Measurements from ENCODE around the gene KRT77. TPM values are rescaled to one million over a fixed set of nuclear protein-coding genes. Genes with fewer than 3 reads are reported as not detected.

Gene KRT77
- total RNA-seq, 1 donor from 2014 or later: not detected

GRCh38 chr12:52689936-52690335 lies 13.4 kb downstream of the KRT77 start:
- Histone ChIP-seq H3K4me3 (no peak overlapping the region), H3K9me3 (no peaks in the 10 kb centered on the region), H3K27me3 (peaks cover 38% of the 10 kb centered on the region), H3K4me1 (peaks cover 8% of the 10 kb centered on the region), H3K27ac (no peak overlapping the region), H3K36me3 (no peaks in the 10 kb centered on the region)
- no peak for ATAC-seq
- intact Hi-C loops (cut with DNase I): no loop called here
- no peak for DNase-seq
- TF ChIP-seq CTCF (IDR thresholded peaks at IDR 0.05): no peak

GRCh38 chr12:52689239-52689638 lies 14.1 kb downstream of the KRT77 start:
- no peak for DNase-seq
- Histone ChIP-seq H3K4me1 (peaks cover 8% of the 10 kb centered on the region), H3K27me3 (peaks cover 36% of the 10 kb centered on the region), H3K36me3 (no peaks in the 10 kb centered on the region), H3K4me3 (no peak overlapping the region), H3K27ac (no peak overlapping the region), H3K9me3 (no peaks in the 10 kb centered on the region)
- no peak for TF ChIP-seq CTCF (IDR thresholded peaks at IDR 0.05)
- intact Hi-C loops (cut with DNase I): no loop called here
- ATAC-seq: no peak

- H3K4me1 ChIP-seq: peaks cover 8% of the 10 kb centered on the region
- H3K27ac ChIP-seq: no peak overlapping the region
- no peak for TF ChIP-seq CTCF (IDR thresholded peaks at IDR 0.05)
- H3K4me3 ChIP-seq: no peak overlapping the region
- peaks cover 36% of the 10 kb centered on the region for H3K27me3 ChIP-seq
- no peaks in the 10 kb centered on the region for H3K36me3 ChIP-seq
- intact Hi-C loops (cut with DNase I): no loop called here
- DNase-seq: no peak
- H3K9me3 ChIP-seq: no peaks in the 10 kb centered on the region
- no peak for ATAC-seq
Observed at GRCh38 chr12:52688481-52688880, 14.8 kb downstream of the KRT77 start.

- DNase-seq (no peak), ATAC-seq (peak; percentile 25)
- H3K27ac ChIP-seq: no peak overlapping the region
- H3K9me3 ChIP-seq: no peaks in the 10 kb centered on the region
- intact Hi-C loops (cut with DNase I): no loop called here
- no peaks in the 10 kb centered on the region for H3K36me3 ChIP-seq
- H3K4me3 ChIP-seq: no peak overlapping the region
- peaks cover 8% of the 10 kb centered on the region for H3K4me1 ChIP-seq
- no peak for TF ChIP-seq CTCF (IDR thresholded peaks at IDR 0.05)
- H3K27me3 ChIP-seq: peaks cover 36% of the 10 kb centered on the region
Observed at GRCh38 chr12:52687497-52688385, 15.6 kb downstream of the KRT77 start.

GRCh38 chr12:52686756-52687487 lies 16.4 kb downstream of the KRT77 start:
- peaks cover 36% of the 10 kb centered on the region for H3K27me3 ChIP-seq
- no peak for DNase-seq
- H3K4me3 ChIP-seq: no peak overlapping the region
- intact Hi-C loops (cut with DNase I): no loop called here
- TF ChIP-seq CTCF (IDR thresholded peaks at IDR 0.05): no peak
- ATAC-seq: no peak
- H3K9me3 ChIP-seq: no peaks in the 10 kb centered on the region
- no peak overlapping the region for H3K27ac ChIP-seq
- no peaks in the 10 kb centered on the region for H3K36me3 ChIP-seq
- H3K4me1 ChIP-seq: peaks cover 8% of the 10 kb centered on the region
